Kidney tubule cell (primary cell): Measurements from ENCODE around the gene CXADR.
"Not testable (repeated sequence)": the region's sequence is repeated elsewhere in the genome, so short reads cannot be mapped to it uniquely, and the experiment has no call there.

Source experiments
- DNase-seq: peaks from one replicate; pipeline ENCODE4 v3.0.0-alpha.2; 2018; ENCODE audit warnings: low spot score

CXADR gene

DNA sequence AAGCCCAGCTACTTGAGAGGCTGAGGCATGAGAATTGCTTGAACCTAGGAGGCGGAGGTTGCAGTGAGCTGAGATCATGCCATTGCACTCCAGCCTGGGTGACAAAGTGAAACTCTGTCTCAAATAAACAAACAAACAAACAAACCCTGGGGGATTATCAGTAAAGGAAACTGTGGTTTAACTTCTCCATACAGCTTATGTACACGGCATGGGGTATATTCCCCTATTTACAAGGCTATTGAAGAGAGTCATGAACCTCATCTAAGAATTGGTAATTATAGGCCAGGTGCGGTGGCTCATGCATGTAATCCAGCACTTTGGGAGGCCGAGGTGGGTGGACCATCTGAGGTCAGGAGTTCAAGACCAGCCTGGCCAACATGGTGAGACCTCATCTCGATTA, 9.9 kb upstream of the CXADR start:
- not testable (repeated sequence) for DNase-seq

DNA sequence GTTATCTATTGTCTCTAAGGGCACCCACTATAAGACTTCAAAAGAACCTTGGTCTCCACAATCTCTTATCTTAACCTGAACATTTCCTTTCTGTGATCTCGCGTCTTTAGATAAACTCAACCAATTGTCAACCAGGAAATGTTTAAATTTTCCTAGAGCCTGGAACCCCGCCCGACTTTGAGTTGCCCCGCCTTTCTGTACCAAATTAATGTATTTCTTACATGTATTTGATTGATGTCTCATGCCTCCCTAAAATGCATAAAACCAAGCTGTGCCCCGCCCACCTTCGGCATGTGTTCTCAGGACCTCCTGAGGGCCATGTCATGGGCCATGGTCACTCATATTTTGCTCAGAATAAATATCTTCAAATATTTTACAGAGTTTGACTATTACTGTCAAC, 5.9 kb upstream of the CXADR start:
- DNase-seq = no peak

DNA sequence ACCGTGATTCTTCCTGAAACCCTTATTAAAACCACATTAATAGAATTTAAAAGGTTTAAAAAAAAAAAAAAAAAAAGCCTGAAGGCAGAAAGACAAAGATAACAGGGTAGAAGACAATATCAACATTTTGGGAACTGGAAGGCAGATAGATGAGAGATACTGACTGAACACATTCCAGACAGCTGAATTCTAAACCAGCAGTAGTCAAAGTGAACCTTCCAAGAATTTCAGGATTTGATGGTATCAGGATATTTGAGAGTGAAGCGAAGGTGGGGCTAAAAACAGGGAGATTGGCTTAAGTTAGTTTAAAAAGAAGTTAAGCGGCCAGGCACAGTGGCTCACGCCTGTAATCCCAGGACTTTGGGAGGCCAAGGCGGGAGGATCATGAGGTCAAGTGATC, 5.3 kb upstream of the CXADR start:
- DNase-seq = no peak

DNA sequence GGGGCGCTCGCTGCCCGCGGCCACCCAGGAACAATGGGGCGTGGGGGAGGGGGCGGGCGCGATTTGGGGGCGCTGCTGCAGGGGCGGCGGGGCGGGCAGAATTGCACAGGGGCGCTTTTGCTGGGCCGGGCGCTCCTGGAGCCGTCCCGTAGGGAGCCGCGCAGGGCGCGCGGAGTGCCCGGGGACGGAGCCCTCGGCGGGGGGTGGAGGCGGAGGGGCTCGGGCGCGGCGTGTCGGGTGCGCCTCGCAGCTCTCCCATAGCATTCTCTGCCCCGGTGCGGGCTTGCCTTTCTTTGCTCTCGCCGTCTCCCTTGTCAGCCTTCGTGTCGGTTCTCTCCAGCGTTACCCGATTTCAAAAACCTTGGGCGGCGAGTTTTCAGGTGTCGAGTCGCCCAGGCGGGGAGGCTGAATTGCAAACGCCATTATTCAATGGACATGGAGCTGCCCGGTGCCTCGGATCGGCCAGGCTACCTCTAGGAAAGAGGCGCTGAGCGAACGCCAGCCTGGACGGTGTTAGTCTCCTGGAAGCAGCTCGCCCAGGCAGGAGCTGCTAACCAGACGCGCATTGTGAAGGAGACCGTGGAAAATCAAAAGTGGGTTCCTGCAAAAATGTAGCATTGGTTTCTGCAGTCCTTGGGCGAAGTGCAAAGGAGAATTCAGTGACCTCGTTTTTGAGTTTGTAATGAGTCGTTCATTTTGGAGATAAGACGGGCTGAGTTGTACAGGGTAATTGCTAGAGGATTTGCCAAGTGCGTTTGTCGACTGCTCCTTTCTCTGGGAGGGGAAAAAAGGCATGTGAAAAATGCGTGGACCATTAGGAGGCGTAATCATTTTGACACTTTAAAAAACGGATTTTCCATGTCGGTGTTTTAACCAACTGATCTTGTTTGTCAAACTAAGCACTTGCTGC, 626 bp downstream of the CXADR start:
- DNase-seq = peak; percentile 51

DNA sequence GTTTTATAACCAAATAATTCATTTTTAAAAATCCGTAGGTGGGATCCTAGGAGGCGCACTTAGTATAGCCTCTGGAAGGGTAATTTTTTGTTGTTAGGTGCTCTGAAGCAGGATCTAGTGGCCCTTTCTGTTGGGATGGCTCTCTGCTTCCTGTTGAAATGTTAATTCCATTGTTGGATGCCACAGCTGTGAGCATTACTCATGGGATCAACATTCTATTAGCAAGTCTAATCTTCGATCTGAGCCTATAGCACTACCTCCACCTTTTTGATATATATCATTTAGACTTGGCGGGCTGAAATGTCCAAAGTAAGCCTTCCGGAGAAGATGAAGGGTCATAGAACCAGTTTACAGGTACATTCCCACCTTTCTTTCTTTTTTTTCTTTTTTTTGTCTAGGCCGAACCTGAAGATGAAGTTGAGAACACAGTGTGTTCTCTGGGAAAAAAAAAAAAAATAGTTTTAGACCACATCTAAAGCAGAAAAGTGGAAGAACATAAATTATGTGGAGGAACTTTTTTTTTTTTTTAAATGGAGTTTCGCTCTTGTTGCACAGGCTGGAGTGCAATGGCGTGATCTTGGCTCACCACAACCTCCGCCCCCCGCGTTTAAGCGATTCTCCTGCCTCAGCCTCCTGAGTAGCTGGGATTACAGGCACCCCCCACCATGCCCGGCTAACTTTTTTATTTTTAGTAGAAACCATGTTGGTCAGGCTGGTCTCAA, 1.4 kb downstream of the CXADR start:
- DNase-seq = peak; percentile 68

DNA sequence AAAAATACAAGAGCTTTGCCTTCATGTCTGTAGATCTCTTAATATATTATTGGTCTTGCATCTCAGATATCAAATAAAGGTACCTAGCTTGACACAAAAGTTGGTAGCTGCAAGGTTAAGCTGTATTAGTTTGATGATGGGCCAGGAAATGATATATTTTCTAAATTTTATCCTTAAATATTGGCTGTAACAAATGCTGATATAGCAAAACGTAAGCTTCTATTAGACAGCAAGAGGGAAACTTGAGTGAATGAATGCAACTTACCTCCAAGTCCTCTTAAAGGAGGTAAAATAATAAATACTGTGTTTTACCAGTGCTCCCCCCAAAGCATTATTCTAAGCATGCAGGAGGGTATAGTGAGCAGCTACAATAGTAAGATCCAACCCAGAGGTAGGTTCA, 4.2 kb downstream of the CXADR start:
- DNase-seq = not testable (repeated sequence)

DNA sequence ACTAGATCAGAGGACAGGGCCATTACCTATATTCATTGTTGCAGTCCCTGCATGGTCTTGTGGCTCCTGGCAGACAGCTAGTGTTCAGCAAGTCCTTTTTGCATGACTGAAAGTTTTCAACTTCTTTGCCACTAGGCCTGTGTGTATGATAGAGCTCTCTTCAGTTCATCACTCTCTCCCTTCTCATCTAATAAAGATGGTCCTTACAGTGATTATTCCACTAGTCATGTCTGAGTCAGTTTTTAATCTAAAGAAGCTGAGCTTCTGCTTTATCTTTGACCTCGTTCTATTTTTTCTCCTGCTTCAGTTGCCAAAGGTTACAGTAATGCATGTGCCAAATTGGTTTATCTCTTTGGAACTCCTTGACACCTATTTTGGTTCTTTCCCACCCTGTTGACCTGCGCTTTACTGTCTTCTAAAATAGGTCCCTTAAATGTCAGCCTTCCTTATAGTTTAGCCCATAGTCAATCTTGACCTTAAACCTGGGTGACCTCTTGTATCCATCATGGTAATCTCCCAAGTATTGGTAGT, 6.4 kb downstream of the CXADR start:
- no peak for DNase-seq

DNA sequence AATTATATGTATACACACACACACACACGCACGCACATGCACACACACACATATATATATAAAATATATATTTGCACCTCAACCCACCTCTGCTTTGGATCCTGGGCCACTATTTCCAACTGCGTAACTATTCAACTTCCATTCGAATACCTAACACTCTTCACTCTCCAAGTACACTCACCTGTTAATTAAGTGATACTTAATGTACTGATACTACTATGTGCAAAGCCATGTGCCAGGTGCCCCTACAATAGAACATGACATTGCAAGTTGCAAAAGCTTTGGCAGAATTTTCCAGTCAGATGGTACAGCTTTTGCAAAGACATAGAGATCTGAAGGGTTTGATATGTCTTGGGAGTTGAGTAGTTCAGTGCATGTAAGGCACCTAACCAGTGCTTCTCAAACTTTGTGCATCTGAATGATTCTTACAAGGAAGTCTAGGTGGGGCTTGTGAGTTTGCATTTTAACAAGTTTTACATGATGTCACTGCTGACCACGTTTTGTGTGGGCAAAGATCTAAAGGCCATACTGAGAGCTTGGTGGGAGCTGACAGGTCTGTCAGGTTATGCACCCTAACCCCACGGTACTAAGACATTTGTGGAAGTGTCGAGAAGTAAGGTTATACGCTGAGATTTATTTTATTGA, 7.2 kb downstream of the CXADR start:
- DNase-seq = no peak

DNA sequence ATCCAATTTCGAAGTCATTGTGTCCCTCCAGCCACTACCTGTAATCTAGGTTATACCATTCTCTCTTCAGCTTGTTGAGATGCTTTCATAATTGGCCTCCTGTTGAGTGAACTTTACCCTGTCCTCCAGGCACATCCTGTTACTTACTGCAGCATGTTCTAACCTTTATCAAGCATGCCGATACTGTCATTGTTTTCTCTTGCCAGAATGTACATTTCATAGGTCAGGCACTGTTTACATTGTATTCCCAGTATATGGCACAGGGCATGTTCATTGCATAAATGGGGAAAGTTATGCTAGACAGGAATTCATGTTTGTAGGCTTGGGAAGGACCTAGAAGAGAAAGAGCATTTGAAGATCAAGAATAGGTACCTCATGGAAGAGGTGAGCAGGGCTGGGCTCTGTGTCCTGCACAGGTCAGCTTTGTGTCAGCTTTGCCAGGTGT, 10.2 kb downstream of the CXADR start:
- DNase-seq = no peak

DNA sequence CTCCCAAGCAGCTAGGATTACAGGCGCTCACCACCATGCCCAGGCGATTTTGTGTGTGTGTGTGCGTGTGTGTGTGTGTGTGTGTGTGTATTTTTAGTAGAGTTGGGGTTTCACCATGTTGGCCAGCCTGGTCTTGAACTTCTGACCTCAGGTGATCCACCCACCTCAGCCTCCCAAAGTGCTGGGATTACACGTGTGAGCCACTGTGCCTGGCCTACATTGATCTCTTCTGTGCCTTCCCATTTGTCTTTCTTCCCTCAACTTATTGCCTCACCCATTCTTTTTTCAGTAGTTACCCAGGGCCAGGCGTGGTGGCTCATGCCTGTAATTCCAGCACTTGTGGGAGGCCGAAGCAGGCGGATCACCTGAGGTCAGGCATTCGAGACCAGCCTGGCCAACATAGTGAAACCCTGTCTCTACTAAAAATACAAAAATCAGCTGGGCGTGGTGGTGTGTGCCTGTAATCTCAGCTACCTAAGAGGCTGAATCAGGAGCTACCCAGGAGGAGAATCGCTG, 11.2 kb downstream of the CXADR start:
- not testable (repeated sequence) for DNase-seq

DNA sequence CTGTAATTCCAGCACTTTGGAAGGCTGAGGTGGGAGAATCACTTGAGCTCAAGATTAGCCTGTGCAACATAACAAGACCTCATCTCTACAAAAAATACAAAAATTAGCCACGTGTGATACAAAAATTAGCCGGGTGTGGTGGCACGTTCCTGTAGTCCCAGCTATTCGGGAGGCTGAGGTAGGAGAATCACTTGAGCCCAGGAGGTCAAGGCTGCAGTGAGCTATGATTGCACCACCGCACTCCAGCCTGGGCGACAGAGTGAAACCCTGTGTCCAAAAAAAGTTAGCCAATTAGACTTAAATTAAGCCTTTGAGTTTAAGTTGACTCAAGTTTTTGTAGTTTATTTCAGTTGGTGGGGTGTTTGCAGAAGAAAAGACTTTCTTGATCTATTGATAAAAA, 11.8 kb downstream of the CXADR start:
- DNase-seq = no peak

DNA sequence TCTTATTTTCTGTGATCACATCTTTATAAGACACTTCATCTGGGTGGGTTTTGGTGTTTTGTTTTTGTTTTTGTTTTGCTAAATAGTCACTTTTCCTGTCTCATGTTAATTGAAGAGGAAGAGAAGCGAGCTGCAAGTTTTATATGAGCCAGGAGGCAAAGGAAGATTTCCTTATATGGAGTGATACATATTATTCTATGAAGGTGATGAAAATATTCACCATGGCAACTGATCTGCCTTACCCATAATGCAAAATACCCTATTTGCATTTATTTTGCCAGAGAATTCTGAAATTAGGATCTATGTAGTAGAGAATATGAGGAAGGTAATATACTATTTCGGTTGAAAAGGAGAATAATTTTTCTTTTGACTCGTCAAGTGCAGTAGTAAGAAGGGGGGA, 13.9 kb downstream of the CXADR start:
- DNase-seq = no peak

DNA sequence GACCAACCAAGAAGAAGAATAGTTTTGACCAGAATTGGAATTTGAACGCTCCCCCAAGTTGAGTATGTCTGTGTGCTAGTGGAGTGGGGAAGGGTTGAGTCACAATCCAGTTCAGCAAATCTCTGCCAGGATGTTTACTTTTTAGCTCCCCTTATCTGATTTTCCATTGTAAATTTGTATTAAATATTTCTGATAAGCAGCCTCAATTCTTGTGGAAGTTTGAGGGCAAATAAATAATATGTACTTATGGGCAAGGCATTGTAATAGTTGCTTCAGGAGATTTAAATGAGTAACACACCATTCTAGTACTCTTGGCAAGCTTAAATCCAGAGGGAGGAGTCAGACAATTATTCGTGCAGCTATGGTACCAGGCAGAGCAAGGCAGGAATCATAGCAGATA, 14.4 kb downstream of the CXADR start:
- DNase-seq = peak; percentile 13

DNA sequence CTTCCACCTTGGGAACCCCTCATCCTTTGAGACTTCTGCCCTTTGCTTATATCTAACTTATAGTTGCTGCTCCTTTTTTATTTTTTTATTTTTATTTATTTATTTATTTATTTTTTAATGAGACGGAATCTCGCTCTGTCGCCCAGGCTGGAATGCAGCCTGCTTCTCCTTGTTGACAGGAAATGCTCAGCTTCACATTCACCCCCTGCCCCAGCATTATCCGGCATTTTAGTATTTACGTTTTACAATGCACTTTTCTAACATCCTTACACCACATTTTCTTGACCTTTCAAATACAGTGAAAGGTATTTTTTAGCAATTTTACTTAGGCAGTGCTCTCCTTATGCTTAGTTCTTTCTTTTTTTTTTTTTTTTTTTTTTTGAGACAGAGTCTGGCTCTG, 14.9 kb downstream of the CXADR start:
- no peak for DNase-seq

DNA sequence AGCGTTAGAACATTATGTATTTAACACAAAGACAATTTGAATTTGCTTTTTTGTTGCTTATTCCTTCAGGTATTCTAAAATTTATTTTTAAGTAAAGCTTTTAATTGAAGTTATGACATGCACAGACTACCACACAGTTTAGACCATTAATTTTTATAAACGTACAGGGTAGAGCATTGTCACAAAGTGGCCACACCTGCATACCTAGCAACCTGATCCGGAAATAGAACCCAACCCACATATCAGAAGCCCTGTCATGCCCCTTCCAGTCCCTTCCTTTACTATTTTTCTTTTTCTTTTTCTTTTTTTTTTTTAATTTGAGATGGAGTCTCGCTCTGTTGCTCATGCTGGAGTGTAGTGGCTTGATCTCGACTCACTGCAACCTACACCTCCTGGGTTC, 16.8 kb downstream of the CXADR start:
- DNase-seq = no peak

DNA sequence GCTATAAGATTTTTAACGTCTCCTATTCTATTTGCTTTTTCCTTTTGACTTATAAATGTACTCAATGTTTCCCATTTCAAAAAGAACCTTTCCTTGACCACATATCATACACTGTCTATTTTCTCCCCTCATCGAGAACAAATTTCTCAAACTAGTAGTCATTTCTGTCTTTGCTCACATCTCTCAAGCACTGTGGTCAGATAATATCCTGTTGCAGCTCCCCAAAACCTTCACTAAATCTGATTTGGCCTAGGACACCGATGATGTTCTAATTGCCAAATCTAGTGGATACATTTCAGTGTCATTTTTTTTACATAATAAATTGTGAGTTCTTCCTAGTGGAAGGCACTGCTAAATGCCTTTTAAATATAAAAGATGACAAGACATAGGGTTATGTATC, 19.4 kb downstream of the CXADR start:
- no peak for DNase-seq

DNA sequence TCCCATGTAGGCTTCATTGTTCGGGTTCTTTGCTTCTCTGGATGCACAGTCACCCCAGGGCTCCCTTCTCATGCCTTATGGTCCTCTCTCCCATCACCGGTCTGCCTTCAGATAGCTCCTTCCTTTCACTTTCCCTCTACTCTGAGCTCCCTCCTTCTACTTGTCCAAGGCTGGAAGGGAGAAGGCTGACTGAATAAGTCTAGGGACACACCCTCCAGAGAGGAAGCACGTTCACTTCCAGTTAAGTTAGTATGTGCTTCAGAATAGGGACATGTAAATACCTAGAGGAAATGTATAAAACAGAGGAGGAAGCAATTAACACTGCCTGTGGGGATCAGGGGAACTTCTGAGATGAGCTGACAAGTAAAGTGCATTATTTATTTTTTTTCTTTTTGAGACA, 23.5 kb downstream of the CXADR start:
- DNase-seq = no peak

DNA sequence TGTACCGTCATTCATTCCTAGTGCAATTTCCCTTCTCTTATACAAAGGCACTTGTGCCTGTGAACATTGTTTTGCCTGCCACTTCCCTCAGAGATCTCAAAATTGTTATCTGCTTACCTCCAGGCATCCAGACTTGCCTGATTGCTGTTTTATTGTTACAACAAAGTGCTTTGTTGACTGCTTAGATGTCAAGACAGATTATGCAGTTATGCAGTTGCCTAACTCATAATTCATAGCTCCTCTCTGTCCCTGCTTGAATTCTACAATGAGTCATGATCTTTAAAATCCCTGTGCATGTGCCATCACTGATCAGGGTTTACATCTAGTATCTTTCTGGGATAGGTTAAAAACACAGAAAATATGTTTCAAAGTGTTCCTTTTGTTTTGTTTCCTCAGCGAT, 24.5 kb downstream of the CXADR start:
- peak; percentile 4 for DNase-seq

DNA sequence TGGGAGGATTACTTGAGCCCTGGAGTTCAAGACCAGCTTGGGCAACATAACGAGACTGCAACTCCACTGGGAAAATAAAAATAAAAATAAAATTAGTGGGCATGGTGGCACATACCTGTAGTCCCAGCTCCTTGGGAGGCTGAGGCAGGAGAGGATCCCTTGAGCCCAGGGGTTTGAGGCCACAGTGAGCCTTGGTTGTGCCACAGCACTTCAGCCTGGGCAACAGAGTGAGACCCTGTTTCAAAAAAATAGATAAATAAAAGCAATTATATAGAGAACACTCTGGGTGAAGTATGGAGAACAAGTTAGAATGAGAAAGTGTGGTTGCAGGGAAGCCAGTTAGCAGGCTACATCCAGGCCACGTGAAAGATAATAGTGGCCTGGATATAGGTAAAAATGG, 25.7 kb downstream of the CXADR start:
- no peak for DNase-seq

DNA sequence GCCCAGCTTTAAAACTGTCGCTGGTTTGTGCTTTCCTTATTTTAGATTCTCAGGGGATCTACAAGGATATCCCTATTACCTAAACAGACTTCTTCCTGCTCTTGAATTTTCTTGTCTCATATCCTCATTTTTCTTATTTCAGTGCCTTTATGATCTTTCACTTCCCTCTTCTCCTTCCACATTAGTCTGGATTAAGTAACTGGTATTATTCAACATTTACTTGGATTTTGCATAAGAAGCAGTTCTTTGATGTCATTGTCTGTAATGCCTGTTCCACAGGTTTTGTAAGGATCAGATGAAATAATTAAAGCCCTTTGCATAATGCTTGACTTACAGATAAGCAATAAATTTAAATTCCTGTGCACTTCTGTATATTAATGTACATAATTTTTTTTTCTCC, 26.5 kb downstream of the CXADR start:
- DNase-seq = no peak

DNA sequence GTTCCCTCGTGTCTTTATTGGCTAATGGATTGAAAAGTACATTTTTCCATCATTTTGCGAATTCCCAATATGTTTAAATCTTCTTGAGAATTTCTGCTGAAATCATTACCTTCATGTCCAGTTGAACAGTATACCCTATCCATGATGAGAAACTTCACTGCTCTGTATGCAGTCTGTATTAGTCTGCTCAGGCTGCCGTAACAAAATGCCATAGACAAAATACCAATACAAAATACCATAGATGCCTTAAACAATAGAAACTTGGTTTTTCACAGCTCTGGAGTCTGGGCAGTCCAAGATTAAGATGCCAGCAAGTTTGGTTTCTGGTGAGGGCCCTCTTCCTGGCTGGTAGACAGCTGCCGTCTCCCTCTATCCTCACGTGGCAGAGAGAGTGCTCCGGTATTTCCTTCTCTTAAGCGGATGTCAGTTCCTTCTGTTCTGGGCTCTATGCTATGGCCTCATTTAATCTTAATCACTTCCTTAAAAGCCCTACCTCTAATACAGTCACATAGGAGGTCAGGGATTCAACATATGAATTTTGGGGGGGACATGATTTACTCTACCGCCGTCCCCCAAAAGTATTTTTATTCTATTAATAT, 27.0 kb downstream of the CXADR start:
- no peak for DNase-seq

DNA sequence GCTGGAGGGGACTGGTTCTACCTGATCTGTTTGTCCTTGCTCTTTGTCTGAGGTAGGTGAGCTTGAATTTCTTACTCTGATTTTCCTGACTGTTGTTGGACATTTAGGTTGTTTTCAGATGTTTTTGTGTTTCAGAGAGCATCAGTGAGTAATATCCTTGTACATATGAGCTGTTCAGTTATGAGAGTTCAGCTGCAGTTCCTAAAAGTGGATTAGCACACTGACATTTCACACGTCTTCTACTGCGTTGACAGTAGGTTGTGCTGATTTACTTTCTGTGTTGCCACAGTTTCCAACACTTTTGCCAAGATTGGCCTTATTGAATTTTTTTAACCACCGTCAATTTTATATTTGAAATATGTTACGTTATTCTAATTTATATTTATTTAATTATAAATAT, 27.7 kb downstream of the CXADR start:
- no peak for DNase-seq
